MM.1S (cell line): ENCODE results near the gene PRRT1.

Source experiments
- DNase-seq: peaks from one replicate; pipeline ENCODE4 v3.0.0-alpha.2; 2015
- H2AFZ ChIP-seq: fragments of 300-600 bp; sonication (generic); 2 replicates; pipeline ENCODE4 v1.6.0; 2016; ENCODE audit warnings: antibody characterized with exemption, low read length
- H3F3A ChIP-seq: fragments of 300-600 bp; sonication (generic); 2 replicates; pipeline ENCODE4 v1.6.1; 2016; ENCODE audit warnings: mild to moderate bottlenecking, antibody characterized with exemption, low read length, moderate library complexity, mixed read lengths; ENCODE audit not compliant: insufficient read depth
- H3K27ac ChIP-seq: fragments of 300-600 bp; sonication (generic); 2 replicates; pipeline ENCODE4 v1.5.1; 2016; ENCODE audit warnings: mild to moderate bottlenecking, low read length
- H3K27me3 ChIP-seq: fragments of 300-600 bp; sonication (generic); replicated peaks from 2 replicates; pipeline ENCODE4 v1.6.0; 2016; ENCODE audit warnings: low read length; ENCODE audit not compliant: insufficient read depth
- H3K36me3 ChIP-seq: fragments of 300-600 bp; sonication (generic); replicated peaks from 2 replicates; pipeline ENCODE4 v1.6.1; 2016; ENCODE audit warnings: mild to moderate bottlenecking, low read length, mixed read lengths; ENCODE audit not compliant: insufficient read depth
- H3K4me1 ChIP-seq: fragments of 300-600 bp; sonication (generic); 2 replicates; pipeline ENCODE4 v1.6.1; 2016; ENCODE audit warnings: low read length, mixed read lengths
- H3K4me2 ChIP-seq: fragments of 300-600 bp; sonication (generic); 2 replicates; pipeline ENCODE4 v1.6.0; 2016; ENCODE audit warnings: low read depth, low read length
- H3K4me3 ChIP-seq: fragments of 300-600 bp; sonication (generic); 2 replicates; pipeline ENCODE4 v1.5.1; 2016; ENCODE audit warnings: low read length, mixed read lengths
- H3K79me2 ChIP-seq: fragments of 300-600 bp; sonication (generic); 2 replicates; pipeline ENCODE4 v1.6.1; 2016; ENCODE audit warnings: mixed run types, low read length, mixed read lengths
- H3K9ac ChIP-seq: fragments of 300-600 bp; sonication (generic); 2 replicates; pipeline ENCODE4 v1.6.1; 2016; ENCODE audit warnings: low read length, mixed read lengths
- H3K9me2 ChIP-seq: fragments of 300-600 bp; sonication (generic); replicated peaks from 2 replicates; pipeline ENCODE4 v1.6.1; 2016; ENCODE audit warnings: mild to moderate bottlenecking, low read length, mixed read lengths; ENCODE audit not compliant: insufficient read depth
- H3K9me3 ChIP-seq: fragments of 300-600 bp; sonication (generic); replicated peaks from 2 replicates; pipeline ENCODE4 v1.6.1; 2016; ENCODE audit warnings: mild to moderate bottlenecking, low read length, mixed read lengths; ENCODE audit not compliant: insufficient read depth
- H4K20me1 ChIP-seq: fragments of 300-600 bp; sonication (generic); 2 replicates; pipeline ENCODE4 v1.6.1; 2016; ENCODE audit warnings: mild to moderate bottlenecking, low read length, moderate library complexity, mixed read lengths; ENCODE audit not compliant: insufficient read depth
- CTCF ChIP-seq: fragments of 300-600 bp; sonication (generic); IDR thresholded peaks from 2 replicates; pipeline ENCODE4 v1.5.1; 2016; ENCODE audit warnings: antibody characterized with exemption, low read length, mixed read lengths
- EZH2 ChIP-seq: fragments of 300-600 bp; sonication (generic); optimal IDR thresholded peaks from 2 replicates; pipeline ENCODE3; 2017; ENCODE audit warnings: low read depth, mild to moderate bottlenecking, antibody characterized with exemption, low read length, mixed read lengths
- EZH2phosphoT487 ChIP-seq: fragments of 300-600 bp; sonication (generic); IDR thresholded peaks from 2 replicates; pipeline ENCODE4 v1.6.1; 2018; ENCODE audit warnings: antibody characterized with exemption, low read length

PRRT1 gene

GRCh38 chr6:32179766-32180405 lies 28.1 kb upstream of the PRRT1 start:
- H3K79me2 ChIP-seq = peaks cover 15% of the 10 kb centered on the region
- H3K9ac ChIP-seq = no peak overlapping the region
- TF ChIP-seq EZH2 = no peak
- no peak for TF ChIP-seq EZH2phosphoT487
- no peak for TF ChIP-seq CTCF
- H3K9me3 ChIP-seq = no peaks in the 10 kb centered on the region
- peaks cover 19% of the 10 kb centered on the region for H3F3A ChIP-seq
- no peak overlapping the region for H3K4me2 ChIP-seq
- no peak overlapping the region for H2AFZ ChIP-seq
- no peaks in the 10 kb centered on the region for H3K27me3 ChIP-seq
- H3K4me3 ChIP-seq = no peak overlapping the region
- DNase-seq = no peak
- no peaks in the 10 kb centered on the region for H4K20me1 ChIP-seq
- H3K27ac ChIP-seq = no peak overlapping the region
- H3K9me2 ChIP-seq = no peaks in the 10 kb centered on the region
- peaks cover 21% of the 10 kb centered on the region for H3K4me1 ChIP-seq
- H3K36me3 ChIP-seq = no peaks in the 10 kb centered on the region

GRCh38 chr6:32178547-32179440 lies 27.1 kb upstream of the PRRT1 start:
- peak overlapping the region; percentile 96; the same call in 1 of the 2 replicates for H3K27ac ChIP-seq
- H3K36me3 ChIP-seq = no peaks in the 10 kb centered on the region
- no peaks in the 10 kb centered on the region for H3K27me3 ChIP-seq
- H3K9me2 ChIP-seq = no peaks in the 10 kb centered on the region
- peak overlapping the region; percentile 59 for H2AFZ ChIP-seq
- peak overlapping the region; percentile 82 for H3K4me3 ChIP-seq
- H4K20me1 ChIP-seq = no peaks in the 10 kb centered on the region
- H3K9ac ChIP-seq = peak overlapping the region; percentile 70
- H3K9me3 ChIP-seq = no peaks in the 10 kb centered on the region
- H3F3A ChIP-seq = peaks cover 19% of the 10 kb centered on the region
- peaks cover 17% of the 10 kb centered on the region for H3K79me2 ChIP-seq
- TF ChIP-seq EZH2 (no peak), CTCF (no peak), EZH2phosphoT487 (no peak)
- DNase-seq = no peak
- H3K4me2 ChIP-seq = peak overlapping the region; percentile 97
- H3K4me1 ChIP-seq = peaks cover 21% of the 10 kb centered on the region

GRCh38 chr6:32177788-32178546 lies 26.2 kb upstream of the PRRT1 start, which contains the start of gene RNF5:
RNF5 (plus strand) TSS chr6:32178405; CDS start chr6:32178512, 107 bp downstream.
- peak within 1 kb of the TSS; percentile 79 for H2AFZ ChIP-seq
- peak within 1 kb of the TSS; percentile 96 for H3K27ac ChIP-seq
- peaks cover 21% of the 10 kb centered on the region for H3K4me1 ChIP-seq
- H3K9me3 ChIP-seq = no peaks in the 10 kb centered on the region
- H3K9ac ChIP-seq = peak within 1 kb of the TSS; percentile 70
- H3K9me2 ChIP-seq = no peaks in the 10 kb centered on the region
- peaks cover 17% of the 10 kb centered on the region for H3K79me2 ChIP-seq
- H3F3A ChIP-seq = peaks cover 19% of the 10 kb centered on the region
- H3K4me3 ChIP-seq = peak within 1 kb of the TSS; percentile 82
- no peaks in the 10 kb centered on the region for H3K27me3 ChIP-seq
- no peaks in the 10 kb centered on the region for H3K36me3 ChIP-seq
- peak within 1 kb of the TSS; percentile 97 for H3K4me2 ChIP-seq
- TF ChIP-seq CTCF = no peak
- H4K20me1 ChIP-seq = no peaks in the 10 kb centered on the region
- DNase-seq = peak; percentile 99
